ENCODE results near the gene SLC25A29.
"Not testable (repeated sequence)": the region's sequence is repeated elsewhere in the genome, so short reads cannot be mapped to it uniquely, and the experiment has no call there.

The SLC25A29 gene

DNA sequence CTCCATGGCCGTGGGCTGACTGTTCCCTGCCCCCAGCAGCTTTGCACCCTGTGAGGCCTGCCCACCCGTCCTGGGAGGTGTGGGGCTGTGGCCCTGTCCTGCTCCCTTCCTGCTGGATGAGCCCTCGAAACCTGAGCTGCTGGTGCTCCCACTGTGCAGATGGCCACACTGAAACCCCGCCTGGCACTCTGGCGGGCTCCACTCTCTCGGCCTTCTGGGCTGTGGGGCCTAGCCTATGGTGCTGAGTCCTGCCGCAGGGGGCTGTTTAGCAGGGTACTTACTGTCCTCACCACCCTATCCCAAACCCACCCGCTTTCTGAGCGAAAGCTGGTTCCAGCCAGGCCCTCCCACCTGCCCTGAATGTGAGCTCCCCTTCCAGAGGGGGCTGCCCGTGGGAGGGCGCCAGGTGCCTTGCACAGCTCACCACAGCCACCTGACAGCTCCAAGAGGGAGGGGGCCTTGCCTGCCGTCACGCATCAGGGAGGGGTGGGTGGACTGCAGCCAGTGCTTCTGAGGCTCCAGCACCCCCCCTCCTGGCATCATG is 24.2 kb upstream of the SLC25A29 start:
- no peak for DNase-seq

DNA sequence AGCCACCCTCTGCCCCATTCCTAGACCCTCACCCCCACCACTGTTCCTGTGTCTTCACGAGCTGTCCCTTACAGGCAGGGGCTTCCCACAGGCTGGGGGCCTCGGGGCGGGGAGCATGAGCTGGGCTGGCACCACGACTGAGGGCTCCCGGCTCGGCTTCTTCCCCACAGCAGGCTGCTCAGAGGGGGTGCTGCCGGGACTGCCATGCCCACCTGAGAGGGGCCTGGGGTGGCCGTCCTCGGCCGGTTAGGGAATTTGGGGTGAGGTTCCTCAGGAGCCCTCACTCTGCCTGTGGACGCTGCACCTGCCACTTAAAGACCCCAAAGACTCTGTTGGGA is 23.7 kb upstream of the SLC25A29 start:
- no peak for DNase-seq

DNA sequence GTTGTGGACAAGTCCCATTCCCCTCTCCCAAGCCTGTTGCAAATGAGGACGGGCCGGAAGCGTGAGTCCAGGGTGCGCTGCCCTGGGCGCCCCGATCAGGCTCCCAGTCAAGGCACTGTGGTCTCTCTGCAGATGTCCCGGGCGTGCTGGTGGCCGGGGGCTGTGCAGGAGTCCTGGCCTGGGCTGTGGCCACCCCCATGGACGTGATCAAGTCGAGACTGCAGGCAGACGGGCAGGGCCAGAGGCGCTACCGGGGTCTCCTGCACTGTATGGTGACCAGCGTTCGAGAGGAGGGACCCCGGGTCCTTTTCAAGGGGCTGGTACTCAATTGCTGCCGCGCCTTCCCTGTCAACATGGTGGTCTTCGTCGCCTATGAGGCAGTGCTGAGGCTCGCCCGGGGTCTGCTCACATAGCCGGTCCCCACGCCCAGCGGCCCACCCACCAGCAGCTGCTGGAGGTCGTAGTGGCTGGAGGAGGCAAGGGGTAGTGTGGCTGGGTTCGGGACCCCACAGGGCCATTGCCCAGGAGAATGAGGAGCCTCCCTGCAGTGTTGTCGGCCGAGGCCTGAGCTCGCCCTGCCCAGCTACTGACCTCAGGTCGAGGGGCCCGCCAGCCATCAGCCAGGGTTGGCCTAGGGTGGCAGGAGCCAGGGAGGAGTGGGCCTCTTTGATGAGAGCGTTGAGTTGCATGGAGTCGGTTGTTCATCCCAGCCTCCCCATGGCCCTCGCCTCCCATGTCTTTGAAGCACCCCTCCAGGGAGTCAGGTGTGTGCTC is 23.2 kb upstream of the SLC25A29 start:
- no peak for DNase-seq

DNA sequence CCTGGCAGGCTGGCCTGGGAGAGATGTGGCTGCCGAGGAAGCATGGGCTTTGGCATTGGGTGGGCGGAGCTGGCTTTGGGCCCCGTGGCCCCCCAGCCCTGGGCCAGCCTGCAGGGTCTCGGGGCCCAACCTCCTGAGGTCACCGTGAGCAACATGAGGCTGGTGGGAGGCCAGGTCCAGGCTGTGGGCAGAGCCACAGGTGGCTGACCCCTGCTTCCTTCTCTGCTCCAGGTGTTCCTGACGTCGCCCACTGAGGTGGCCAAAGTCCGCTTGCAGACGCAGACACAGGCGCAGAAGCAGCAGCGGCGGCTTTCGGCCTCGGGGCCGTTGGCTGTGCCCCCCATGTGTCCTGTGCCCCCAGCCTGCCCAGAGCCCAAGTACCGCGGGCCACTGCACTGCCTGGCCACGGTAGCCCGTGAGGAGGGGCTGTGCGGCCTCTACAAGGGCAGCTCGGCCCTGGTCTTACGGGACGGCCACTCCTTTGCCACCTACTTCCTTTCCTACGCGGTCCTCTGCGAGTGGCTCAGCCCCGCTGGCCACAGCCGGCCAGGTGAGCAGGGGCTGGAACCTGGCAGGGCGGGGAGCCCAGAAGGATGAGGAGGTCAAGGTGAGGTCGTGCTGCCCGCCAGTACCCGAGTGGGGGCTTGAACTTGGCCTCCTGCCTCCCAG is 22.4 kb upstream of the SLC25A29 start:
- no peak for DNase-seq

DNA sequence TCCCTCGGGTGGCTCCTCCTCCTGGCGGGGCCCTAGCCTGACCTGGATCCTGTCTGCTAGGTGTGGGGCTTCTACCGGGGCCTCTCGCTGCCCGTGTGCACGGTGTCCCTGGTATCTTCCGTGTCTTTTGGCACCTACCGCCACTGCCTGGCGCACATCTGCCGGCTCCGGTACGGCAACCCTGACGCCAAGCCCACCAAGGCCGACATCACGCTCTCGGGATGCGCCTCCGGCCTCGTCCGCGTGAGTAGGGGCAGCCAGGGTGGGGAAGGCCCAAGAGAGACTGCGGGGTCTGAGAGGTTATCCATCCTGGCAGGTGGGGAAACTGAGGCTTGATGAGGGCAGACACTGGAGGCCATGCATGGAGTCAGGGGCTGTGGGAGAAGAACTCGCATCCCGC is 20.9 kb upstream of the SLC25A29 start:
- DNase-seq = no peak

DNA sequence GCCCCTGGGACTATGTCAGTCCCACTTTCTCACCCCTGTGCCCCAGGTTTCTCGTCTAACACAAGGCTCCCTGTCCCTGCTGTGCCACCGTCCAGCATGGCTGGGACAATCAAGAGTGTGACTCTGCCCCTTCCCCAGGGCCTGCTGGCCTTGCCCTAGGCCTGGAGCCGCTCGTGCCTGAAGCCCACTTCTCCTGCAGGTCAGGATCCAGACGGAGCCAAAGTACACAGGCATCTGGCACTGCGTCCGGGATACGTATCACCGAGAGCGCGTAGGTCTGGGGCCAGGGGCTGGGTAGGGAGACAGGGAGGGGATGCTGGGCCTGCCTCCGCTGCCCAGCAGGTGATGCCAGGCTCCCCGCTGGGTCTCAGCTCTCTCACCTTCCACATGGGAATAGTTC is 19.7 kb upstream of the SLC25A29 start:
- no peak for DNase-seq

DNA sequence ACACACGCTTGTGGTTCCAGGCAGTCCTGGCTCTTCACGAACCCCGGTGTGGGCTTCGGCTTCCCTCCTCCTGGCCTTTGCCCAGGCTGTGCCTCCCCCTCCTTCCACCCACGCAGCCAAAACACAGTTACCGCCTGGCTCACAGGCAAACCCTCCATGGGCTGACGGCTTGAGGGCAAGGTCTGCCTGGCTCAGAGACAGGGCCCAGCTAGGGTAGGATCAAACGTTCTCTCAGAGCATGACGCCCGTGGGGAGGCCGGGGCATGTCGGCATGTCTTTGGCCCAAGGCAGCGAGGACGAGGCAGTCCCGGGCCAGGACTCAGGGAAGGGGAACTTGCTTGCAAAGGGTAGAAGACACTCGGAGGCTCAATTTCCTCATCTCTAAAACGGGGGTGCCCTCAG is 19.0 kb upstream of the SLC25A29 start:
- no peak for DNase-seq

DNA sequence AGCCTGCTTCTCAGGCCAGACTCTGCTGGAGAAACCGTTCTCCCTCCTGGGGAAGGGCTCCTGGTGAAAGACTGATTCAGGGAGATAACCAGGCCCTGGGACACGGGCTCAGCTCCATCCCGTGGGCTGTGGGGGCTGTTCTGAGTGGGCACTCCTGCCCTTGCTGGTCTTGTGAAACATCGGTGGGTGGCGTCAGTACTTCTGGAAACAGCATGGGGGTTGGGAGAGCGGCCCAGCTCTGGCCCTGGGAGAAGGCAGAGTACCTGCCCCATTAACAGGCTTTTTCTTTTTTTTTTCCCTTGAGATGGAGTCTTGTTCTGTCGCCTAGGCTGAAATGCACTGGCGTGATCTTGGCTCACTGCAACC is 17.7 kb upstream of the SLC25A29 start:
- no peak for DNase-seq

DNA sequence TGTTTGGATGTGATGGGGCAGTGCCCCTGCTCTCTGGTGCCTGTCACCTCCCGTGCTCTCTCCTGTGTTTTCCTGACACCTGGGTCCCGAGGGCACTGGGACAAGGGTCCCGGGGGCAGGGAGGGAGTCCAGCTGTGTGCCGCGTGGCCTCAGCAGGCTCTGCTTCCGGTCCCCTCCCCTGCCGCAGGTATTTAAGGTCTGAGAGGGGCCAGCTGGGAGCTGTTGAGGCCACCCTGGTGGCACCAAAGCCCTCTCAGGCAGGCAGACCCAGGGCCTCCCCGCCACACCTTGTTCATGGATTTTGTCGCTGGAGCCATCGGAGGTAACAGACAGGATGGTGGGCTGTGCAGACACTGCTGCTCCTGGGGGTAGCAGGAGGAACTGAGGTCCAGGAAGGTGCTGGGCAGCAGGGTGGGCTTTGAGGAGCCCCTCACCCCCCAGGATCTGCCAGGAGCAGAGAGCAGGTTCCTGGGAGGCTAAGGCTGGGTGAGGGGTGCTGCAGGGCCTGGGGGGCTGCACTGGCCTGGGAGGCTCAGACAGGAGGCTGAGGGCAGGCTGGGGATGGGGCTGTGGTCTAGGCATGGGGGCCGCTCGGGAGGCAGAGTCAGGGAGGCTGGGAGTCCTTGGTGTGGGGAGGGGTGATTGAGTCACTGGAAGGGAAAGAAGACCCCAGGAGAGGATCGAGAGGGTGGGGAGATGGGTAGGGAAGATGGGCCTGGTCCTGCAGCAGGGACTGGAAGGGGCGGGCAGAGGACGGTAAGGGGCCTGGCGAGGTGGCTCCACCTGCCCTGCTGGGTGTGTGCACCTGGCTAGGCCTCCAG is 17.1 kb upstream of the SLC25A29 start, which contains the start of gene SLC25A47:
Gene SLC25A47 (plus strand): TSS at position 219 of the 821 bp plus-strand sequence. CDS start 76 bp downstream, at position 295.
- DNase-seq = no peak

DNA sequence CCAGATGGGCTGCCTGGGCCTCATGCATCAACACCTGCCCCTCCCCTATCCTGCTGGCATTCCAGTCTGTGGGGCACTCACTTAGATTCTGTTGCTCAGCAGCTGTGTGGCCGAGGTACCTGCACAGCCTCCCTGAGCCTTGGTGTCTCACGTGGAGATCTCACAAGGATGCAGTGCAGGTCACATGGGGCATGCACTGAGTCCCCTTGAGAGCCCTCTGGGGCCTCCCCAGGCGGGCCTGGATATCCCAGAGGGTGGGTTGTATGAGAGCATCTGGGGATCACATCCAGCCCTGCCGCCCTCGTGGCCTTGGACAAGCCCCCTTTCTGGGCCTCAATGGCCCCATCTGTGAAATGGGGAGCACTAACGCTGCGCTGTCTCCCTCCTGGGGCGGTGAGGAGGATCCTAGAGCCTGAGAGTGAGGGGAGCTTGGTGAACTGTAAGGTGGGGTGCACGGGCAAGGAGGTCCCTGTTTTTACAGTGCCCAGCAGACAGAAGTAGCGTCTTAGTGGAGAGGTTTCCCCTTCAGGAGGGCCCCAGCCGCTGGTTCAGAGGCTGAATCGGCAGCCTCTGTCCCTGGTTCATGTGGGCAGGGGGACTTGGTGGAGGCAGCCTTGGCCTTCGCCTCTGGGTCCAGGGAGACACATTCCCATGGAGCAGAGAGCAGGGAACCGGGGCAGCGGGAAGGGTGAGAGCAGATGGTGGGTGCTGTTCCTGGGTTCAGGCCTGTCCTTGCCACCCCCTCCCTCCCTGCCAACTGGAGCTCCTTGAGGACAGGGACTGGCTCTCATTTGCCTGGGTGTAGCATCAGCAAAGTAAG is 16.1 kb upstream of the SLC25A29 start:
- DNase-seq = no peak

DNA sequence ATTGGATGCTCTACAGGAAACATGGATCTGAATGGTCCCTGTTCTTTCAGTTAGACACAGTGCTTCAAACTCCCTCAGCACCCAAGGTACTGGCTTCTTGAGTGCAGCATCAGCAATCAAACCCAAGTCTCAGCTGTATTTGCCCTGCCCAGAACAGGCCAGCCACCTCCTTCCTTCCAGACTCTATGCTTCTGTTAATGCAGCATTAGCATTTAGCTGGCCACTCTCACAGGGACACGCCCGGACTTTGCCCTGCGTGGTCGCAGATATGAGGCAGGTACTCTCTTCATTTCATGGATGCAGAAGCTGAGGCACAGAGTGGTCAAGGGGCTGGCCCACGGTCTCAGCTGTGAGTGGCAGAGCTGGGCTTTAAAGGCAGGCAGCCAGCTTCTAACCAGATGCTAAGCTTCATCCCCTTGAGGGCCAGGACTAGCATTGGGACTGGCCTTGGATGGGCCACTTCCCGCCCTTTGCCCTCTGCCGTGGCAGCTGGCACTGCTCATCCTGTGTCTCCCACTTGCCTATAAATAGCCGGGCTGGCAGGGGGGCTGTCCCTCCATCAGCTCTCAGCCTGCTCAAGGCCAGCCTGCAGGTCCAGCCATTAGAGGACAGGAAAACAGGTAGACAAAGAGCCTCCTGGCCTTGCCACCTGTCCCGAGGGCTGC is 15.4 kb upstream of the SLC25A29 start:
- no peak for DNase-seq

DNA sequence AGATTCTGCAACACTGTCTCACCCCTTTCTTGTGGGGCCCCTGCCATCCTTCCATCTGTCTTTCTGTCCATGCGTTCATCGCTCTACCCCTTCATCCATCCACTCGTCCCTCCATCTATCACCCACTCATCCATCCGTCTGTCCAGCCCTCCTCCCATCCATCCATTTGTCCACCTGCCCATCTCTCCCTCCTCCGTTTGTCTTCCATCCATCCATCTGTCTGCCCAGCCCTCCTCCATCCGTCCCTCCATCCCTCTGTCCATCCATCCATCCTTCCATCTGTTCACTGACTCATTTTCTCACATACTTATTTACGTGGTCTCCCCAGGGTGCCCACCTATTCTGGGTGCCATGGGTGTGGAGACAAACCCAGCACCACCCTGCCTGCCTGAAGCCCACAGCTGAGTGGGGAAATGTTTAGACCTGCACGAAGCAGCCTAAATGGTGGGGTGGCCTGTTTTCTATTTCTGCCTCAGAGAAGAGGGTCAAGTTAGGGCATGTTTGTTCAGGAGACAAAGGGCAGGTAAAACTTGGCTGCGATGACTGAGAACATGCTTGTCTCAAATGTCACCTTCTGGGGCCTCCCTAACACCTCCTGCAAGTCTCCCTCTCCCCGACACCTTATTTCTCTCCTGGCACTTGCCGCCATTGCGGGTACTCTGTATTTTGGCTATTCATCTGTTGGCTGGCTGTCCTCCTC is 14.1 kb upstream of the SLC25A29 start:
- no peak for DNase-seq

DNA sequence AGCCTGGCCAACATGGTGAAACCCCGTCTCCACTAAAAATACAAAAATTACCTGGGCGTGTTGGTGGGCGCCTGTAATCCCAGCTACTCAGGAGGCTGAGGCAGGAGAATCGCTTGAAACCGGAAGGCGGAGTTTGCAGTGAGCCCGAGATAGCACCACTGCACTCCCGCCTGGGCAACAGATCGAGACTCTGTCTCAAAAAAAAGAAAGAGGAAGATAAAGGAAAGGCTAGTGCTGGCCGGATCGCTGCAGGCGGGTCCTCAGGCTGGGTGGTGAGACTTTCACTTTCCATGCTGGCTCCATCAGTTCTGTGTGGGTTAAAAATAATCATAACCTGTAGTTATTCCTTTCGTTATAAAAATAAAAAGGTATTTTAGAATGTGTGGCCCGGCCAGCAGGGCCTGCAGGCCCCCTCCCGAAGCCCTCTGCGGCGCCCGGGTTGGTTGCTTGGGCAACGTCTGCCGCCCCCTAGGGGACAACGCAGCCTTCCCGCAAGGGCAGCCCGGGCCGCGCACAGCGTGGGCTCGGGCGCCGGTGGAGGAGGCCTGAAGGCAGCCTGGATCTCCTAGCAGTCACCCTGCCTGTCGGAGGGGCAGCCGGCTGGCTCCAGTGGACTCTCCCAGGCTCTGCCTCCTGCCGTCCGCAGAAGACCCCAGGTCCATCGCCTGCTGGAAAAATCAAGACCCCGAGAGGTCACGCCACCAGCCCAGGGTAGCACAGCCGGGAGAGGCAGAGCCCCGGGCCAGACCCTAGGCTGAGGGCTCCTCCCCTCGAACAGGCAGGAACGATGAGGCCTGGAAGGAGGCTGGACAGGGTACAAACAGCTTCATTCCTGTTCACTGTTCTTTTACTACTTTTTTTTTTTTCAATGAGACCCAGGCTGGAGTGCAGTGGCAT is 11.9 kb upstream of the SLC25A29 start:
- peak; percentile 64 for DNase-seq

DNA sequence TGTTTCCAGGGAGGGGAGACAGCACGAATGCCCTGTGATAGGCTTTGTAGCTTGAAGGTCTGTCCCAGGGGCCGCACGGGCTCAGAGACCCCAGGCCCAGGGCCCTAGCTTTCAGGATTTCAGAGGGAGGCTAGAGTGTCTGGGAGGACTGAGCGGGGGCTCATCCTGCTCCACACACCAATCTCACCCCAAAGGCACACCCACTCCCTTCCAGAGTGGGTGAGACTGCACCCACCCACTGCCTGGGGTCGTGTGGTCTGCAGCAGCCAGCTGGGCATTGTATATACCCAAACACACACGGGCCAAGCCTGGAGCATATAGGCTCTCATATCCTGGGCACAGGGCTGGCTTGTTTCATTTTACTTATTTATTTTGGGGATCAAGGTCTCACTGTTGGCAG is 11.1 kb upstream of the SLC25A29 start:
- no peak for DNase-seq

DNA sequence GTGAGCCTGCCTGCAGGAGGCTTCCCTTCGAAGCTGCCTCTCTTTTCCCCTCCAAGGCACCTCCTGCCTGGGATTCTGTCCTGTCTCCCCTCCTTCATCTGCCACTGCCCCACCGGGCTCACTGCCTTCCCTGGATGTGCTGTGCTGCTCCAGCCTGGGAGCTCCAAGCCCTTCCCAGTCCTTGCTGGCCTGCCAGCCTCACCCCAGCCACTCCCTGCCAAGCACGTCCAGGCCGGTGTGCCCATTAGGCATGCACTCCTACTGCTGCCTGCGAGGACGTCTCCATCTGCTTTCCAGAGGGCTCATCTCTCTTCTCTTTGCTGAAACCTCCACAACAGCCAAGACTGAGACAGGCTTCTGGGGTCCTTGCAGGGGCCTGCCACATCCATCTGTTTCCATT is 8.5 kb upstream of the SLC25A29 start:
- DNase-seq = no peak

DNA sequence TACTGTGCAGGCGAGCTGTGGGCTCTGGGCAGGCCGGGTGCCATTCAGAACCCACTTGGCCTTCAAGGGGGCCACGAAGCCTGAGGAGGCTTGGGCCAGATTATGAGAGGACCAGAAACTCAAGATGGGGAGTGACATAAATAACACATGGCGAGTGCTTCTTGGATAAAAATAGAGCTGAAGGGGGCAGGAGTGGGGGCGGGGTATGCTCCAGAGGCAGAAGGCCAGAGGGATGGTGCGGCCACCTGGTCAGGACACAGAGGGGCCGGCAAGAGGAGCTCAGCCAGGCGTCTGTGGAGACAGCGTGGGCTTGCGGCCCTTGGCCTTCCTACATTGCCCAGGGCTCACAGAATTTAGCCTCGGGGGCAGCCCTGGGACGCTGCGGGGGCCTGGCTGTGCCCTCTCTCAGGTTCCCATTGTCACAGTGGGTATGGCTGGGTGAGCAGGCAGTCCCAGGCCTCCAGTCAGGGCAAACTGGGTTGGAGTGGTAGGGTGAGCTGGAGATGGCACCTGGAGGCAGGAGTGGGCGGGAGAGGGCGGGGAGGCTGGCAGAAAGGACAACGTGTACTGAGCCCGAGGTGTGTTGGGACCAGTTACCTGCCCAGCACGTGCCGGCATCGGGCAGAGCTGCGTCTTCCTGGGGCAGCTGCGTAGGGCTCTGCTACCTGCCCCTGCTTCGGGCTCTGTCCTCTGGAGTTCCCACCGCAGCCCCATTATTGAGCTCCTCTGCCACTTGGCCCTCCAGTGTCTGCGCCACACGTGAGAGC is 7.4 kb upstream of the SLC25A29 start:
- no peak for DNase-seq

DNA sequence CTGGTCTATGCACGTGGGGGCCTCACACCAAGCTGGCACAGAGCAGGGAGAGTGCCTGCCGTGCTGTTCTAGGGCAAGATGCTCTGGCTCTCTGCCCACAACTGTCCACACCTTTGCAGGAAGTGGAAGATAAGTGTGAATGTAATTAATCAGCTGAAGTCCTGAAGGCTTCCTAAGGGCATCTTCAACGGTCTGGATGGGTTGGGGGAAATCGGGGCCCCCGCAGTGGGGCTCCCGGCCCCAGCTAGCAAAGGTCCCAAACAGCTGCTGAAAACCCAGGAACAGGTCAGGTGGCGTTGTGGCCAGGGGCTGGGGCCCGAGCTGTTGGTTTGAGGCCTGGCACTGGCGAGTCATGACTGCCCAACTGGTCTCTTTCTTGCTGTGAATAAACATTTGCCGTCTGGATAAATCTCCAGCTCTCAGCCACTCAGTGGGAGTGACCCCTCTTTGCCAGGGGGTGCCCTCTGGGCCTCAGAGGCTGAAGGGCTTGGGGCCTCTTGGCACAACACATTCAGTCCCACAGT is 6.7 kb upstream of the SLC25A29 start:
- no peak for DNase-seq

DNA sequence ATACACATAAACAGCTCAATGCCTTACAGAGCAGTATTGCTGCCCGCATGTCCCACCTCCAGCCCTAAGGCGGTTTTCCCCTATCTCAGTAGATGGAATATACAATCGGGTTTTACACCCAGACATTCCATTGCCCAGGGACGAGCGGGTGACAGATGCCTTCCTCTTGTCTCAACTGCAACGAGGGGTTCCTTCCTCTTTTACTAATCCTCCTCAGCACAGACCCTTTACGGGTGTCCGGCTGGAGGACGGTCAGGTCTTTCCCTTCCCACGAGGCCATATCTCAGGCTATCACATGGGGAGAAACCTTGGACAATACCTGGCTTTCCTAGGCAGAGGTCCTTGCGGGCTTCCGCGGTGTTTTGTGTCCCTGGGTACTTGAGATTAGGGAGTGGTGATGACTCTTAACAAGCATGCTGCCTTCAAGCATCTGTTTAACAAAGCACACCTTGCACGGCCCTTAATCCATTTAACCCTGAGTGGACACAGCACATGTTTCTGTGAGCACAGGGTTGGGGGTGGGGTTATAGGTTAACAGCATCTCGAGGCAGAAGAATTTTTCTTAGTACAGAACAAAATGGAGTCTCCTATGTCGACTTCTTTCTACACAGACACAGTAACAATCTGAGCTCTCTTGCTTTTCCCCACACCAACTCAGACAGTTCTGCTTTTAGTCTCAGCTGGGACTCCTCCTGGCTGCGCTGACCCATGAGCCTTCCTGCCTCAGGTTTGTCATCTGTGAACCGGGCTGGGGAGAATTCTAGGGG is 6.0 kb upstream of the SLC25A29 start:
- DNase-seq = not testable (repeated sequence)

All from stimulated activated CD4-positive, alpha-beta T cell treated with anti-CD3 and anti-CD28 coated beads, Interleukin-4, amount 100 ng/mL, for 24 hours (primary cell).